Activated CD4-positive, alpha-beta memory T cell treated with anti-CD3 and anti-CD28 coated beads for 36 hours (primary cell): ENCODE data around the gene TAF1C. TPM values are rescaled to one million over a fixed set of nuclear protein-coding genes. Genes with fewer than 3 reads are reported as not detected.
"Not testable (repeated sequence)": the region's sequence is repeated elsewhere in the genome, so short reads cannot be mapped to it uniquely, and the experiment has no call there.

Experiments used
- CTCF ChIA-PET: fragments of 350-600 bp; sonication (Branson Sonifier 250); formaldehyde crosslinking; loops from one replicate; lab custom pipeline; 2021; ENCODE audit warnings: antibody characterized with exemption, inconsistent platforms; lab: Charles Lee
- POLR2A ChIA-PET: fragments of 350-600 bp; sonication (Branson Sonifier 250); formaldehyde crosslinking; loops from one replicate; lab custom pipeline; 2021; ENCODE audit warnings: antibody characterized with exemption; lab: Charles Lee
- DNase-seq: peaks from one replicate; pipeline ENCODE4 v3.0.0-alpha.2; 2020
- H3K27ac Mint-ChIP-seq: one replicate; pipeline ENCODE4 v1.8.0; 2021; ENCODE audit warnings: mixed read lengths
- H3K27me3 Mint-ChIP-seq: one replicate; pipeline ENCODE4 v1.8.0; 2021; ENCODE audit warnings: mixed read lengths
- H3K36me3 Mint-ChIP-seq: one replicate; pipeline ENCODE4 v1.8.0; 2021; ENCODE audit warnings: mixed read lengths
- H3K4me1 Mint-ChIP-seq: one replicate; pipeline ENCODE4 v1.8.0; 2021; ENCODE audit warnings: low read depth, mixed read lengths
- H3K4me3 Mint-ChIP-seq: one replicate; pipeline ENCODE4 v1.8.0; 2021; ENCODE audit warnings: mild to moderate bottlenecking, mixed read lengths
- H3K9me3 Mint-ChIP-seq: one replicate; pipeline ENCODE4 v1.8.0; 2021; ENCODE audit warnings: mixed read lengths
- intact Hi-C: fragments of 100-400 bp; cut with micrococcal nuclease; formaldehyde crosslinking; loops from one replicate; pipeline ENCODE4 v1.15.1; 2023
- total RNA-seq, 2 experiments: library from RNA; stranded (reverse); gene quantifications; one replicate each; pipeline ENCODE4 v1.2.3, GENCODE V29; 2021

TAF1C gene
- total RNA-seq, 2 experiments from 2014 or later: 44.7 to 48.1 TPM

DNA sequence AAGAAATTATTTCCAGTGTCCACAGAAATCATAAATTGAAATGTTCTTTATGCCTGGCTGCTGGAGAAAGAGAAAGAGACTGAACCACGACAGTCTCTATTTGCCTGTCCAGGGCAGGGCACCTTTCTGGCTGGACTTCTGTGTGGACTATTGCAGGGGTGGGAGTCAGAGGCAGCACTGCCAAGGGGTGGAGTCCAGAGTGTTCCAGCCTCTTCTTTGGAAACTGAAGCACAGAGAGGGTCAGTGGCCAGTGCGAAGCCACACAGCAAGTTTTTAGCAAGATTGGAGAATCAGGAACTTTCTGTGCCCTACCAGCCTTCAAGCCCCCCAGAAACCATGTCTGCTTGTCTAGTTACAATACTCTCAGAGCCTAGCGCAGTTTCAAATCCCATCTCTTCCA lies 37.7 kb upstream of the TAF1C start:
- CTCF ChIA-PET: no interaction called here
- Mint-ChIP-seq H3K36me3 (no peaks in the 10 kb centered on the region), H3K9me3 (no peaks in the 10 kb centered on the region), H3K4me3 (no peak overlapping the region), H3K27me3 (peaks cover 22% of the 10 kb centered on the region), H3K27ac (no peak overlapping the region), H3K4me1 (no peaks in the 10 kb centered on the region)
- no peak for DNase-seq
- intact Hi-C loops: no loop called here
- POLR2A ChIA-PET: no interaction called here

DNA sequence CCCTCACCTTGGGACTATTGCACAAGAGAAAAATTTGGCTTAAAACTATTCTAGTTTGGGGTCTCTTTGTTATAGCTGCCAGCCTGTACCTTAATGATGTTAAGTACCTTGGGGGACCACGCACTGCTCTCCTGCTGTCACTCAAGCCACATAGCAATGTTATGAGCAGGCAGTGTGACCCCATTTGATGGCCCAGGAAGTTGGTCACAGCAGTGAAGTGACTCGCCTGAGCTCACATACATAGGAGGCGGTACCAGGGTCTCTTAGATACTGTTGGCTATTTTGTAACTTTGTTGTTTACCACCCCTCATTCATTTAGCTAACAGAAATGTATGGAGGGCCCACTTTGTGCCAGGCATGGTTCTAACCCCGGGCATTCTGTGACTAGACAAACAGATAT lies 36.6 kb upstream of the TAF1C start:
- Mint-ChIP-seq H3K27me3 (peaks cover 20% of the 10 kb centered on the region), H3K36me3 (no peaks in the 10 kb centered on the region), H3K27ac (no peak overlapping the region), H3K4me3 (no peak overlapping the region), H3K9me3 (no peaks in the 10 kb centered on the region), H3K4me1 (no peaks in the 10 kb centered on the region)
- DNase-seq: no peak
- POLR2A ChIA-PET: no interaction called here
- intact Hi-C loops: no loop called here
- CTCF ChIA-PET: no interaction called here

DNA sequence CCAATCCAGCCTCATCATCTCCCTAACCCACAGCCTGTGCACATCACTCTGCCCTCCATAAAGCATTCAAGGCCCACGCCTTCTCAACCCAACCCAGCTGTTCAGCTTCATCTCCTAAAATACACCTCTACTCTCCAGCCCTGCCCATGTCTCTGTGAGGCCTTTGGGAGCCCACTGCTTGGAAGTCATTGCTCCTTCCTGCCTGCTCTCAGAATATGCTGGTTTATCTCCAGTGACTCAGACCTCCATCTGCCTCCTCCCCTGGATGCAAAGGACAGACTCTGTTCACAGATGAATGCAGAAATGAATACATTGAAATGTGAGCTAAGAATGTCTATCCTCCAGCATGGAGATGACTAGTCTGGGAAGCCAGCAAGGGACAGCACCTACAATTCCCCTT lies 34.0 kb upstream of the TAF1C start:
- ChIA-PET CTCF (no interaction called here), POLR2A (no interaction called here)
- no peak overlapping the region for H3K27ac Mint-ChIP-seq
- H3K36me3 Mint-ChIP-seq: no peaks in the 10 kb centered on the region
- H3K9me3 Mint-ChIP-seq: no peaks in the 10 kb centered on the region
- no peak overlapping the region for H3K4me3 Mint-ChIP-seq
- H3K4me1 Mint-ChIP-seq: no peaks in the 10 kb centered on the region
- DNase-seq: no peak
- intact Hi-C loops: no loop called here
- peaks cover 7% of the 10 kb centered on the region for H3K27me3 Mint-ChIP-seq

DNA sequence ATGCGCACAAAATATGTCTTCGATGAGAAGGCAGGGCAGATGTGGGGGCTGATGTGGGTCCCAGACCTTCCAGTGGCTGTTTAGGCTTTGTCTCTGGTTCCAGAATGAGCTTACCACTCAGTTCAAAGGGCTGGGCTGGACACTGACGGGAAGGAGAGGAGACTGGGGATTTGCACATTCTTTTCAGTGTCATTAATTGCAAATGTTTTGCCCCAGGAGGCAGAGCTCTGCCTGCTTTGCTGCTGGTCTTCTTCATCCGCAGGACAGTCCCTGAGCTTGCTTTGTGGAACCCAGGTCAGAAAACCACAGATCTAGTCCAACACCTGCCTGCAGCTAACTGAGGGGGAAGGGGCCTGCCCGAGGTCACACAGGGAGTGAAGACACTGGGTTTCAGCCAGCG lies 32.1 kb upstream of the TAF1C start:
- intact Hi-C loops: no loop called here
- Mint-ChIP-seq H3K36me3 (no peaks in the 10 kb centered on the region), H3K4me1 (no peaks in the 10 kb centered on the region), H3K4me3 (no peak overlapping the region), H3K27ac (no peak overlapping the region), H3K9me3 (no peaks in the 10 kb centered on the region), H3K27me3 (no peaks in the 10 kb centered on the region)
- ChIA-PET CTCF (no interaction called here), POLR2A (no interaction called here)
- no peak for DNase-seq

DNA sequence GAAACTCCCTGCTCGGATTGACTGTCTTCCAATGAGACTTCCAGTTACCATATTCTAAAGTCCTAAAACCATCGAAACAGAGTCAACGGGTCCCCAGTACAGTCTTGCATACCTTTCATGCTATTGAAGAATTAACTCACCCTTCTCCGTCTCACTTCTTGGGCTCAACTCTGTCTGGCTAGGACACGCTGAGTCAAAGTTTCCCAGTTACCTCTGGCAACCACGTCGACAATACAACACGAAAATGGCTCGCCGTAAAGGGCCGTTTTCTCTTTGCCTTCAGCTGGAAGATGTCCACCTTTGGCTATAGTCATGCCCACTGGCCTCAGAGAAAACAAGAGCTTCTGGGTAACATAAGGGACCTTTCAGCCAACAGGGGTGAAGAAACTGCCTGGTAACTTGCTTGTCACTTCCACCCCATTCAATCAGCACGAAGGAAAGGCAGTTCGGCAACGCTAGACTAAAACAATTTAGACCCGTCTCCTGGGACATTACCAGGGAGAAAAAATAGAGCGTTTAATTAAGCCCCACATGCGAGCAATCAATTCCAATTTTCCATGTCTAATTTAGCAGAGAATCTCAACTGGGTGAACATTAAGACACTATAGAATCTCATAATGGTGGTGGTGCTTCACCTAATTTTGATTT lies 31.4 kb upstream of the TAF1C start:
- CTCF ChIA-PET: no interaction called here
- Mint-ChIP-seq H3K4me3 (no peak overlapping the region), H3K4me1 (no peaks in the 10 kb centered on the region), H3K9me3 (no peaks in the 10 kb centered on the region), H3K27ac (no peak overlapping the region), H3K27me3 (no peaks in the 10 kb centered on the region), H3K36me3 (no peaks in the 10 kb centered on the region)
- intact Hi-C loops: no loop called here
- POLR2A ChIA-PET: no interaction called here
- DNase-seq: no peak

DNA sequence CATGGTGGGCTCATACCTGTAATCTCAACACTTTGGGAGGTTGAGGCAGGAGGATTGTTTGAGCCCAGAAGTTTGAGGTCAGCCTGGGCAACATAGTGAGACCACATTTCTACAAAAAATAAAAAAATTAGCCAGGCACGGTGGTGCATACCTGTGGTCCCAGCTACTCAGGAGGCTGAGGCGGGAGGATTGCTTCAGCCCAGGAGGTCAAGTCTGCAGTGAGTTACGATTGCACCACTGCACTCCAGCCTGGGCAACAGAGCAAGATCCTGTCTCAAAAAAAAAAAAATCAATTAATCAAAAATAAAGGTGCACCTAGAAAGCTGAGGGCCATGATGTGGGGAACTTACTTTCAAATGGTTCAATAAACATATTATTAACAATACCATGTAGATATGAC lies 29.3 kb upstream of the TAF1C start:
- CTCF ChIA-PET, H3K27me3 Mint-ChIP-seq, H3K4me3 Mint-ChIP-seq, H3K27ac Mint-ChIP-seq, POLR2A ChIA-PET, DNase-seq, H3K36me3 Mint-ChIP-seq, H3K4me1 Mint-ChIP-seq, H3K9me3 Mint-ChIP-seq, intact Hi-C loops: not testable (repeated sequence)

DNA sequence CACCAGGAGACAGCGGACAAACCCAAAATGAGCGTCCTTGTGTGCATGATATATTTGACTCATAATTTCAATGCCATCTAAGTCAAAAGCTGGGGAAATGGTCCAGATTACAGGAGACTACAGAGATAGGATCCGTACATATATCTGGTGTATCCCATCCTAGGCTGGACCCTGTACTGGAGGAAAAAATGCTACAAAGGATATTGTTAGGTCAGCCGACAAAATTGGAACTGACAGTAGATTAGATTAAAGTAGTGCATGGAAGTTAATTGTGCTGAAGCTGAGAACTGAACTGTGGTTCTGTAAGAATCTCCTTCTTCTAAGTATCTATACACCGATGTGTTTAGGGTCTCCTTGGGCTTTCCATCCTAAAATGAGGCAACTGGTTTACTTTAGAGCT lies 28.7 kb upstream of the TAF1C start:
- no peaks in the 10 kb centered on the region for H3K27me3 Mint-ChIP-seq
- H3K4me3 Mint-ChIP-seq: no peak overlapping the region
- intact Hi-C loops: no loop called here
- H3K36me3 Mint-ChIP-seq: no peaks in the 10 kb centered on the region
- no peak for DNase-seq
- H3K27ac Mint-ChIP-seq: no peak overlapping the region
- ChIA-PET POLR2A (no interaction called here), CTCF (no interaction called here)
- H3K4me1 Mint-ChIP-seq: no peaks in the 10 kb centered on the region
- no peaks in the 10 kb centered on the region for H3K9me3 Mint-ChIP-seq

DNA sequence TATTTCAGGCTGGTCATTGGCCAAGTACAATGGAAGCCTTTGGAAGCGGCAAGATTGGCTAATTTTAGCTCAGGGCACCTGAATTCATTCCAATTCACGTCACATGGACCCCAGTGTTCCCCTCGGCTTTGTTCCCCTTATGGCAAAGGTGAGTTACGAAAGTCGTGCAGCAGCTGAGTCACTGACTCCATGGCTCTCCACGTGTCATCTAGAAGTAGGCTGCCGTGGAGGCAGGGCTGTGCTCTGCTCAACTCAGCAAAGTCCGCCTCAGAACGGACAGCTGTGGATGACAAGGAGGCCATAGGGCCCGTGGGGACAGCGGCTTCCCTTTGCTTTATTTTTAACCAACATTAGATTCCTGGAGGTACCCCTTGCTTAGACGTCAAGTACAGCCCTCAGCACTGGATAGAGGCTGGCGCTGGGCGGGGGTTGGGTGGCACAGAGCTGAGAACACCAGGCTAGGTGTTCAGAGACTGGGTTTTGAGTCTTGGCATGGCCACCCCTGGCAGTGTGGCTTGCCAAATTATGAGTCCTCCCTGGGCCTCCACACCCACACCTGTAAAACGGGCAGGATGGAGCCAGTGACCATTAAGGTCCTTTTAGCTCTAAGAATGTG lies 27.7 kb upstream of the TAF1C start:
- Mint-ChIP-seq H3K9me3 (no peaks in the 10 kb centered on the region), H3K36me3 (no peaks in the 10 kb centered on the region), H3K27me3 (no peaks in the 10 kb centered on the region), H3K4me1 (no peaks in the 10 kb centered on the region), H3K4me3 (no peak overlapping the region), H3K27ac (no peak overlapping the region)
- no peak for DNase-seq
- CTCF ChIA-PET: no interaction called here
- intact Hi-C loops: no loop called here
- POLR2A ChIA-PET: no interaction called here

DNA sequence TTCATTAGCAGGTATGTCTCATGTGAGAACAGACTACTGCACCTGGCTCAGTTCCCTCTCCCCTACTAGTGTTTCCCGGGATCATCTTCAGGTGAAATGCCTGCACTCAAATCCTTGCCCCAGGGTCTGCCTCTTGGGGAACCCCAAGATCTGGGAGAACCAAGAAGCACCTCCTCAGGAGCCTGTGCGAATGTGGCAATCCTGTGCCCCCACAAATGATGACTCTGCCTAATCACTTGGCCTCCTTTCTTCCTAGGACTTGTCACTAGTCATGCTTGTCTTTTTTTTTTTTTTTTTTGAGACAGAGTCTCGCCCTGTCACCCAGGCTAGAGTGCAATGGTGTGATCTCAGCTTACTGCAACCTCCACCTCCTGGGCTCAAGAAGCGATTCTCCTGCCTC lies 25.8 kb upstream of the TAF1C start:
- POLR2A ChIA-PET: no interaction called here
- Mint-ChIP-seq H3K27ac (no peak overlapping the region), H3K4me1 (peaks cover 2% of the 10 kb centered on the region), H3K27me3 (no peaks in the 10 kb centered on the region), H3K4me3 (no peak overlapping the region), H3K36me3 (no peaks in the 10 kb centered on the region), H3K9me3 (peaks cover 2% of the 10 kb centered on the region)
- intact Hi-C loops: no loop called here
- no peak for DNase-seq
- CTCF ChIA-PET: no interaction called here

DNA sequence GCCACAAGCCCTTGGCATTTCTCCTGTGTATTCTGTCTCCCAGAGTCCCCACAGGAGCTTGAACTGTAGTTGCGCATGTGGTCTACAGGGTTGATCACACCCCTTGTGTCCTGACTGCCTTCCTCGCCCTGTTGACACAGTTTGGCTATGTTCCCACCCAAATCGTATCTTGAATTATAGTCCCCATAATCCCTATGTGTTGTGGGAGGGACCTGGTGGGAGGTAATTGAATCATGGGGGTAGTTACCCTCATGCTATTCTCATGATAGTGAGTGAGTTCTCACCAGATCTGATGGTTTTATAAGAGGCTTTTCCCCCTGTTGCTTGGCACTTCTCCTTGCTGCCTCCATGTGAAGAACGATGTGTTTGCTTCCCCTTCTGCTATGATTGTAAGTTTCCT lies 25.3 kb upstream of the TAF1C start:
- Mint-ChIP-seq H3K4me3 (no peak overlapping the region), H3K27me3 (no peaks in the 10 kb centered on the region), H3K9me3 (peaks cover 2% of the 10 kb centered on the region), H3K27ac (no peak overlapping the region), H3K36me3 (no peaks in the 10 kb centered on the region), H3K4me1 (peaks cover 2% of the 10 kb centered on the region)
- ChIA-PET CTCF (no interaction called here), POLR2A (no interaction called here)
- no peak for DNase-seq
- intact Hi-C loops: no loop called here

DNA sequence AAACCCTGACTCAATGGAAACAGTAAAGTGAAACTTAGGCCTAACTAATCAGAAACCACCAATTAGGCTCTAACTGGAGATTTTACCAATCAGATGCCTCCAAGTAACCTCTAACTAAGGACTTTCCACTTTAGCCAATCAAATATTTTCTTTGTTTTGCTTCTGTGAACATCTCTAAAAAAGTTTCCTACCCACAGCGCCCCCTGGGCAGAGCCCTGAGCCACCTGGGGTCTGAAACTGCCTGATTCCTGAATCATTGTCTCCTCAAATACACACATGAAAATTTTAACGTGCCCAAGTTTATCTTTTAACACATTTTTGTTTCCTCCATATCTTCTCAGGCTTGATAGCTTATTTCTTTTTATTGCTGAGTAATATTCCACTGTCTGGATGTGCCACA lies 23.1 kb upstream of the TAF1C start:
- Mint-ChIP-seq H3K4me1 (peaks cover 2% of the 10 kb centered on the region), H3K36me3 (no peaks in the 10 kb centered on the region), H3K4me3 (no peak overlapping the region), H3K27me3 (no peaks in the 10 kb centered on the region), H3K27ac (no peak overlapping the region), H3K9me3 (peaks cover 2% of the 10 kb centered on the region)
- no peak for DNase-seq
- ChIA-PET POLR2A (no interaction called here), CTCF (no interaction called here)
- intact Hi-C loops: no loop called here

DNA sequence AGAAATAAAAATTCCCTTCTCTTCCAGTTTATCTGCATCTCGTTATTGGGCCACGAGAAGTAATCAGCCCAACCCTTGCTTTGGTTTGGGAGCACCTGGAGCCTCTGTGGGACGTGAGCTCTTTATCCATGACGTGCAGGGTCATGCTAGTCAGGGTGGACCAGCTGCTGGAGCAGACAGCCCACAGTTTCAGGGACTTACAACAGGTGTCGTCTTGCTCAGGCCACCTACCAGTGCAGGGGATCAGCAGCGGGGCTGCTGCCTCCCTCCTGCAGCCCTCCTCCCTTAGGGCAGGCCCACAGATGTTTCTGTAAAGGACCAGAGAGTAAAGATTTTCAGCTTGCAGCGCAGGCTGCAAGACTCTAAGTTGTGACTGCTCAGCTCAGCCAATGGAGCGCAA lies 21.0 kb upstream of the TAF1C start:
- H3K27ac Mint-ChIP-seq: no peak overlapping the region
- ChIA-PET POLR2A (no interaction called here), CTCF (no interaction called here)
- peaks cover 2% of the 10 kb centered on the region for H3K9me3 Mint-ChIP-seq
- no peak overlapping the region for H3K4me3 Mint-ChIP-seq
- H3K4me1 Mint-ChIP-seq: peaks cover 2% of the 10 kb centered on the region
- intact Hi-C loops: no loop called here
- DNase-seq: no peak
- H3K27me3 Mint-ChIP-seq: no peaks in the 10 kb centered on the region
- H3K36me3 Mint-ChIP-seq: no peaks in the 10 kb centered on the region

DNA sequence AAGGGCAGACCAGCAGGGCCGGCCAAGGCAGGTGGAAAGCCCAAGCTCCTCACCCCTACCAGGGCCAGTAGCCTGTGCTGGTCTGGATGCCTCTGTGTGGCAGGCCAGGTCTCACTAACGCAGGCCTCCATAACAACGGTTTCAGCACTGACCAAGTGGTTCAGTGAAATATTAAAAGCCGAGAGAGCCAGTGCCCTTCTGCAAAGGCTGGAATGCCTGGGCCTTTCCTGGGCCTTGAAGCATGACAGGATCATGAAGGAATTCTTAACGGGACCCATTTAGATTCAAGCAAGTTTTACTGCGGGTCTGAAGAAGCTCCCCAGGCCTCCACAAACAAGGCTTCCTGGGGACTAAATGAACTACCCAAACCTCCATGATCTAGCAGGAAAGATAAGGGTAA lies 20.4 kb upstream of the TAF1C start:
- POLR2A ChIA-PET: no interaction called here
- peaks cover 2% of the 10 kb centered on the region for H3K9me3 Mint-ChIP-seq
- H3K4me3 Mint-ChIP-seq: no peak overlapping the region
- H3K27ac Mint-ChIP-seq: no peak overlapping the region
- no peaks in the 10 kb centered on the region for H3K36me3 Mint-ChIP-seq
- H3K27me3 Mint-ChIP-seq: no peaks in the 10 kb centered on the region
- CTCF ChIA-PET: no interaction called here
- DNase-seq: no peak
- intact Hi-C loops: no loop called here
- peaks cover 2% of the 10 kb centered on the region for H3K4me1 Mint-ChIP-seq
